GM19397 (cell line): ENCODE measurements around the gene ADAMTSL4.
"Not testable (repeated sequence)": the region's sequence is repeated elsewhere in the genome, so short reads cannot be mapped to it uniquely, and the experiment has no call there.

ENCODE experiments used
- ATAC-seq: cut with Tn5 transposase; IDR thresholded peaks from one replicate; pipeline ENCODE4 v1.9.1; 2021; ENCODE audit warnings: mild to moderate bottlenecking, moderate library complexity; ENCODE audit not compliant: unreplicated experiment

ADAMTSL4 gene

DNA sequence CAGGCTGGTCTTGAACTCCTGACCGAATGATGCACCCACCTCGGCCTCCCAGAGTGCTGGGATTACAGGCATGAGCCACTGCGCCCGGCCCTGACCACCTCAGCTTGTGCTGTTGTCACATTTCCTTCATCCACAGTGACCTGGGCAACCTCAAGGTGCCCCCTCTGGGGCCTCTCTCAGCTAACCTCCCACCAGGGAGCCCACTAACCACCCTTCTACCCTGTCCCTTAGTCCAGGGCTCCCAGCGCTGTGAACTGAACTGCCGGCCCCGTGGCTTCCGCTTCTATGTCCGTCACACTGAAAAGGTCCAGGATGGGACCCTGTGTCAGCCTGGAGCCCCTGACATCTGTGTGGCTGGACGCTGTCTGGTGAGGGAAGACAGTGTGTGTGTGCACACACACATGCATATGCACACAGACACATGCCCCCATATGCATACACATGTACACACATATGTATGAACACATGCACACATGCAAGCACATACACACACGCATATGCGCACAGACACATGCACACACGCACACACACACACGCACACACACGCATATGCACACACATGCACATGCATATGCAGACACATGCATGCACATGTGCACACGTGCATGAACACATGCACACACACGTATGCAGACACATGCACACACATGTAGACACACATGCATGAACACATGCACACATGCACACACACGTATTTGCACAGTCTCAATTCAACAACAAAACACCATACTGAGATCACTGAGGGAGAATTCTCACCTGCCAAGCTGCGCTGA lies 6.2 kb downstream of the ADAMTSL4 start:
- ATAC-seq, result no peak

DNA sequence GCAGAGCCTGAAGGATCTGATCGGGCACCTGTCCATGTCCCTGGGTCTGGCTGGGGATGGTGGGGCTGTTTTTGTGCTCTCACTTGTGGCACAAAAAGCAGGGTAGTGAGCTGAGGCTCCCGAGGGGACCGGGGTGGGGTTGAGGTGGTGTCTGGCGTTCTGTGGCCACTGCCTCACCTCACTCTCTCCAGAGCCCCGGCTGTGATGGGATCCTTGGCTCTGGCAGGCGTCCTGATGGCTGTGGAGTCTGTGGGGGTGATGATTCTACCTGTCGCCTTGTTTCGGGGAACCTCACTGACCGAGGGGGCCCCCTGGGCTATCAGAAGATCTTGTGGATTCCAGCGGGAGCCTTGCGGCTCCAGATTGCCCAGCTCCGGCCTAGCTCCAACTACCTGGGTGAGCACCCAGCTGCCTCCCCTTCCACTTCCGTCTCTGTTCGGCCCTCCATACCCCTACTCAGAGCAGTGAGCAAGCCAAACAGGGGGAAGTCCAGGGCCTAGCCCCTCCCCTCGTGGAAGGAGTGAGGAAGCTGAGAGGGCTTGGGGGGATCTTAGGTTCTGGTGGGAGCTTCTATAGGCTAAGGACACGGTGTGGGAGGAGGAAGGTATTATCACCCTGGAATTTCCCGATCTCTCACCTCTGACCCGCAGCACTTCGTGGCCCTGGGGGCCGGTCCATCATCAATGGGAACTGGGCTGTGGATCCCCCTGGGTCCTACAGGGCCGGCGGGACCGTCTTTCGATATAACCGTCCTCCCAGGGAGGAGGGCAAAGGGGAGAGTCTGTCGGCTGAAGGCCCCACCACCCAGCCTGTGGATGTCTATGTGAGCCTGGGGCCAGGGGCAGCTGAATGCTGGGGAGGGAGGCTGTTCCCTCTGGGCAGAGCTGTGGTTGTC lies 7.0 kb downstream of the ADAMTSL4 start:
- ATAC-seq, result no peak

GRCh38 chr1:150557065-150557600 lies 7.9 kb downstream of the ADAMTSL4 start:
- ATAC-seq, result no peak

DNA sequence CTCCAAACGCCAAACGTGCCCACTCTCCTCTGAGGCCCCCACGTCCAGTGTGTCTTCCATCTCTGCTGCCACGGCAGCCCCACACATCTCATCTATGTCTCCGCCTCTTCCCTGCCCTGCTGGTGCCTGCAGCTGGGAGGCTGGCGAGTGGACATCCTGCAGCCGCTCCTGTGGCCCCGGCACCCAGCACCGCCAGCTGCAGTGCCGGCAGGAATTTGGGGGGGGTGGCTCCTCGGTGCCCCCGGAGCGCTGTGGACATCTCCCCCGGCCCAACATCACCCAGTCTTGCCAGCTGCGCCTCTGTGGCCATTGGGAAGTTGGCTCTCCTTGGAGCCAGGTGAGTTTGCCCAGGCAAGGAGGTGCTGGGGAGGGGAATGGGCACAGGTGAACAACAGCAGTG lies 8.6 kb downstream of the ADAMTSL4 start:
- ATAC-seq, result no peak

DNA sequence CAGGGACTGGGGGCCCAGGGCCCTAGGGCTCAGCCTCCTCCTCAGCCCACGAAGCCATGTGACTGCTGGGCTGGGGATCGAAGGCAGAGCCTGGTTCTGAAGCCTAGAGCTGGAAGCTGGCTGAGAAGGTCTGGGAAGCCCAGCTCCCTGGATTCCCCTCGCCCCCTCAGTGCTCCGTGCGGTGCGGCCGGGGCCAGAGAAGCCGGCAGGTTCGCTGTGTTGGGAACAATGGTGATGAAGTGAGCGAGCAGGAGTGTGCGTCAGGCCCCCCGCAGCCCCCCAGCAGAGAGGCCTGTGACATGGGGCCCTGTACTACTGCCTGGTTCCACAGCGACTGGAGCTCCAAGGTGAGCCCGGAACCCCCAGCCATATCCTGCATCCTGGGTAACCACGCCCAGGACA lies 9.1 kb downstream of the ADAMTSL4 start:
- no peak for ATAC-seq

GRCh38 chr1:150558761-150559655 lies 9.8 kb downstream of the ADAMTSL4 start:
- no peak for ATAC-seq

DNA sequence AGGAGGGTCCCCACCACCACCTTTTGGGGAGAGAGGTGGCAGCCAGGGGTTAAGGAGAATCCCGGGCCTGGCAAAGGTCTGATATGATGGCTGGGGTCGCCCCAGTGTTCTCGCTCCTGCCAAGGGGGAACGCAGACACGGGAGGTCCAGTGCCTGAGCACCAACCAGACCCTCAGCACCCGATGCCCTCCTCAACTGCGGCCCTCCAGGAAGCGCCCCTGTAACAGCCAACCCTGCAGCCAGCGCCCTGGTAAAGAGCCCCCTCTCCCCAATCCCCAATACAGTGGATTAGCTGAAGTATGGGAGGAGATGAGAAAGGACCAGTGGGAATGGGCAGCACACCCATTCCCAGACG lies 10.4 kb downstream of the ADAMTSL4 start:
- no peak for ATAC-seq

- no peak for ATAC-seq
Observed at GRCh38 chr1:150560011-150560438, 10.8 kb downstream of the ADAMTSL4 start.

GRCh38 chr1:150560576-150561253 lies 11.5 kb downstream of the ADAMTSL4 start:
- ATAC-seq, result no peak

GRCh38 chr1:150561254-150561973 lies 12.2 kb downstream of the ADAMTSL4 start:
- ATAC-seq, result no peak

DNA sequence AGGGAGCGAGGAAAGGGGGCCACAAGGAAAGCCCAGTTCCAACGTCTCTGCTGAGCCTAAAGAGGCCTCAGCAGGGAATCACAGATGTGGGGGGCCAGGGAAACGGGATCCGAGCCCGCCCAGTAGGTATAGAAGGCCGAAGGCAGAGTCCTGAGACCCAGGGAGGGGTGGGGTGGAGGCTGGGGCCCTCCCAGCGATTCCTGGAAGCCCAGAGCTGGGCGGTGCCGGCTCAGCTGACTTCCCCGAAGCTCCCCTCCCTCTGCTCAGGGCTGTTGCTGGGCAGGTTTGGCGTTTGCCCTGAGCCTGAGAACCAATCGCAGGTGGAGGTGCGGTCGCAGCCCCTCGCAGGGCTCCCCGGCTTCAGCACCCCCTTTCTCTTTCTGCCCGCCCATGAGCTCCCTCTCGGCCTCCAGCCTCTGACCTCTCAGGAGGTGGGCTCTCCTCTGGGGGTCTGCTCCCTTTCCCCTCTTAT lies 12.8 kb downstream of the ADAMTSL4 start:
- peak; percentile 35 for ATAC-seq

DNA sequence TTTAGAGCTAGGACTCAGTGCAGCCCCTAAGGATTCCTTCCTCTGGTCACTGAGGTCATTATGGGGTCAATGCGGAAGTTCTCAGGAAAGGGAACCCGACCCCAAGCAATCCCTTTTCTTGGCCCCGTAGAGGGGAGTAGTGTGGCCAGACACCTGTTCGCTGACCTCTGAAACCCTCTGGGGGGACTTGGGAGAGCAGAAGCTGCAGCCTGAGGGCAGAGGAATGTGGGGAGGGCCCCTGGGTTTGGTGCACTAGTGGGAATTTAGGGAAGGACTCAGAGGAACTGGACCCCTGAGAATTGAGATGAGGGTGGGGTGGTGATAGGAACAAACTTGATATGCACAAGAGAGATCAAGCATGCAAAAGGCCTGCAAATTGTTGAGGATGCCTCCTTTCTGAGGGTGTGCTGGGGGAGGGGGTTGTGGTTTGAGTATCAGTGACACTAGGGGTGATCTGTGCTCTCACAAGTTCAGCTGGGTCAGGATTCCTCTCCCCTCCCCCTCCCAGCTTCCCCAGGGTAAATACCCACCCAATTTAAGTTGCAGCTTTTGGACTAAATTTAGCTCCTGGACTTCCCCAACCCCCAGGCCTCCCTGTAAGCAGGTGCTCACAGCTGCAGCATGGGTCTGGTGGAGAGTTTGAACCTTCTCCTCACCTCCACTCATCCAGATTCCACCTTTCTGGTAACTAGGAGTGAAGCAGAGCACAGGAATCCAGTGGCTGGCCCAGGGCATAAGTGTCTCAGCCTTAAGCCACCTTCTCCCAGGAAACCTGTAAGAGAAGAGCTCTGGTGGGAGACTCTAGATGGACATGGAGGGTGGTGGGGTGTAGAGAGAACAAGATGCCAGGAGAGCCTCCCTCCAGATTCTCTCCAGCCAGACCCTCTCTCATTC lies 13.5 kb downstream of the ADAMTSL4 start:
- ATAC-seq, result peak; percentile 40

DNA sequence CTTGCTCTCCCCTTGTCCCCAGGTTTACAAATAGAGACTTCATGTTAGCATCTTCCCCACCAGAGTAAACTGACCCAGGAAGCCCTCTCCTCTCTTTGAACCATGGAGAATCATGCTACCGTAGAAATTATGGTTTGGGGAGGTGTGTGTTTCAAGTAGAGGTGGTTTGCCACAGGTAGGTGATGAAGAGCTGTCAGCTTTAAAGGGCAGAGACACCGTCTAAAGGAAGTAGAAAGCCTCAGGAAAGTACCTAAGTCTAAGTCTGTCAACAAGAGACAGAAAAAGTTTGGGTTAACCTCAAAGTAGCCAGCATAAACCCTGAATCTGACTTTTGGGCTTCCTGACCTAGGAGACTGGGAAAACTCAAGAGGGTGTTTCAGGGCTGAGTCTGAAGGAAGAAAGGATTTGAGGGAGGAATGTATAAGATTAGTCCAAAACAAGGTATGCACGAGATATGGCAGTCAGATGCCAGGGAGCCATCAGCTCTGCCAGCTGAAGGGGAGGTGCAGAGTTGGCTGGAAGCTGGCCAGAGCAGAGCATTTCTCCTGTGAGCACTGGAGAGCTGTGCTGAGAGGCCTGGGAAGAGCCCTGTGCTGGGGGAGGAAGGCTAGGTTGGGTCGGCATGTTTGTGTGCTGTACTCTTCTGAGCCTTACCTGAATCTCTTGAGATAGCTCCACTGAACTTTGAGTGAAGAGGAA lies 14.3 kb downstream of the ADAMTSL4 start:
- no peak for ATAC-seq

GRCh38 chr1:150564051-150564991 lies 15.1 kb downstream of the ADAMTSL4 start:
- ATAC-seq, result no peak

GRCh38 chr1:150565240-150565991 lies 16.2 kb downstream of the ADAMTSL4 start:
- ATAC-seq, result not testable (repeated sequence)
